Measurements from ENCODE around the gene SPEF1. TPM values are rescaled to one million over a fixed set of nuclear protein-coding genes. Genes with fewer than 3 reads are reported as not detected.

SPEF1 gene
- total RNA-seq, 1 donor: under 0.01 TPM

GRCh38 chr20:3751305-3751674 is 30.0 kb downstream of the SPEF1 start:
- DNase-seq (ENCODE audit: low read depth in 2 of 3, low spot score in 2 of 3): no peak

GRCh38 chr20:3749689-3750531 is 31.3 kb downstream of the SPEF1 start:
- peak in 2 of 3 donors; percentile 43 to 62 for DNase-seq (ENCODE audit: low read depth in 2 of 3, low spot score in 2 of 3)

GRCh38 chr20:3749087-3749688 is 32.1 kb downstream of the SPEF1 start:
- DNase-seq (ENCODE audit: low read depth in 2 of 3, low spot score in 2 of 3): no peak

GRCh38 chr20:3748073-3748472 is 33.2 kb downstream of the SPEF1 start:
- no peak for DNase-seq (ENCODE audit: low read depth in 2 of 3, low spot score in 2 of 3)

GRCh38 chr20:3747471-3747870 is 33.8 kb downstream of the SPEF1 start:
- no peak for DNase-seq (ENCODE audit: low read depth in 2 of 3, low spot score in 2 of 3)

GRCh38 chr20:3745686-3746173 is 35.5 kb downstream of the SPEF1 start:
- DNase-seq (ENCODE audit: low read depth in 2 of 3, low spot score in 2 of 3): no peak

GRCh38 chr20:3744806-3745685 is 36.2 kb downstream of the SPEF1 start:
- DNase-seq (ENCODE audit: low read depth in 2 of 3, low spot score in 2 of 3): peak; percentile 42 to 88 (median 85)

GRCh38 chr20:3744037-3744436 is 37.2 kb downstream of the SPEF1 start:
- DNase-seq (ENCODE audit: low read depth in 2 of 3, low spot score in 2 of 3): no peak

GRCh38 chr20:3743251-3743650 is 38.0 kb downstream of the SPEF1 start:
- DNase-seq (ENCODE audit: low read depth in 2 of 3, low spot score in 2 of 3): no peak

- DNase-seq (ENCODE audit: low read depth in 2 of 3, low spot score in 2 of 3): no peak
Measured at GRCh38 chr20:3741836-3742458, 39.3 kb downstream of the SPEF1 start.

GRCh38 chr20:3740615-3741301 is 40.5 kb downstream of the SPEF1 start:
- DNase-seq (ENCODE audit: low read depth in 2 of 3, low spot score in 2 of 3): no peak

GRCh38 chr20:3739926-3740451 is 41.3 kb downstream of the SPEF1 start:
- DNase-seq (ENCODE audit: low read depth in 2 of 3, low spot score in 2 of 3): no peak

GRCh38 chr20:3739054-3739925 is 42.0 kb downstream of the SPEF1 start:
- no peak for DNase-seq (ENCODE audit: low read depth in 2 of 3, low spot score in 2 of 3)

- DNase-seq (ENCODE audit: low read depth in 2 of 3, low spot score in 2 of 3): no peak
Measured at GRCh38 chr20:3738111-3739053, 42.9 kb downstream of the SPEF1 start.

GRCh38 chr20:3735768-3736167 is 45.5 kb downstream of the SPEF1 start:
- no peak for DNase-seq (ENCODE audit: low read depth in 2 of 3, low spot score in 2 of 3)

GRCh38 chr20:3734111-3734843 is 47.0 kb downstream of the SPEF1 start:
- DNase-seq (ENCODE audit: low read depth in 2 of 3, low spot score in 2 of 3): no peak

Measured in hematopoietic multipotent progenitor cell (in vitro differentiated cells).